Measurements from ENCODE around the gene KYAT1. TPM values are rescaled to one million over a fixed set of nuclear protein-coding genes. Genes with fewer than 3 reads are reported as not detected.

The KYAT1 gene
- total and polyA plus RNA-seq, 2 of the 8 experiments (the other 6 are each of a cell fraction or from before 2014, with no cell fraction given), result 30.4 to 42.2 TPM

DNA sequence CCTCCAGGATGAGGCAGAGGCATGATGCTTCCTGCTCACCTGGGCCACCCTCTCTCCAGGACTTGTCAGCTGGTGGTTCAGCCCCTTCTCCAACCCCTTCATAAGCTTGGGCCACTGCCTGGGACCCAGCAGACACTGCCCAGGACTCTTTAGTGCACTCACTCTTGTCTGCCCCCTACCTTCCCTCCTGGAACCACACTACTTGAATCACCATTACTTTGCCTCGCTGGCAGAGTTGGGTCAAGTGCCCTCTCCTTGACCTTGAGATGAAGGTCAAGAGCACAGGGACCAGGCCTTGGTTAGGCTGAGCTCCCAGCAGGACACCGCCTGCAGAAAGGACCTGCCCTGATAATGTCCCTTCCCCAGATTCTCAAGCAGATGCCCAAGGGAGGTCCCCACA lies 71.9 kb downstream of the KYAT1 start:
- no peak overlapping the region for H3K56ac ChIP-seq (replicated peaks; ENCODE audit: insufficient read length, low read depth, low read length)
- peaks cover 2 to 10% (median 6%) of the 10 kb centered on the region in 4 experiments; a peak in 6 of 8 replicates for H3K36me3 ChIP-seq (ENCODE audit: control insufficient read depth in 2 of 4, insufficient read depth in 4 of 4, low read length in 3 of 4)
- no peak overlapping the region for H2BK15ac ChIP-seq (ENCODE audit: low read length)
- H3K23ac ChIP-seq (ENCODE audit: insufficient read length), result no peak overlapping the region
- no peak overlapping the region for H3K27ac ChIP-seq (ENCODE audit: low read depth, low read length)
- H3K4me2 ChIP-seq (ENCODE audit: insufficient read depth in 1 of 2, low read depth in 2 of 2, low read length in 2 of 2), result no peak overlapping the region
- H4K8ac ChIP-seq (ENCODE audit: extremely low read depth, insufficient read depth, low read length), result no peak overlapping the region
- H3K4ac ChIP-seq (replicated peaks; ENCODE audit: insufficient read length, low read depth, low read length), result no peak overlapping the region
- H3K9ac ChIP-seq (replicated peaks in 1 of 4; ENCODE audit: extremely low read depth in 1 of 4, low read depth in 3 of 4, low read length in 3 of 4), result no peak overlapping the region
- H2BK12ac ChIP-seq (ENCODE audit: low read depth, low read length), result no peak overlapping the region
- no peaks in the 10 kb centered on the region for H3K23me2 ChIP-seq (ENCODE audit: low read depth, low read length)
- H3K4me1 ChIP-seq (replicated peaks in 1 of 4; ENCODE audit: control insufficient read depth in 3 of 4, insufficient read depth in 4 of 4, low read length in 3 of 4), result no peaks in the 10 kb centered on the region
- H4K91ac ChIP-seq (replicated peaks; ENCODE audit: insufficient read length, low read length), result no peak overlapping the region
- no peak overlapping the region for H2AFZ ChIP-seq (ENCODE audit: low read length)
- H2BK120ac ChIP-seq (replicated peaks; ENCODE audit: low read depth, low read length), result no peak overlapping the region
- no peaks in the 10 kb centered on the region for H3K79me1 ChIP-seq (ENCODE audit: low read depth, low read length)
- no peak overlapping the region for H3K18ac ChIP-seq (ENCODE audit: extremely low read depth, low read length)
- H3K4me3 ChIP-seq (ENCODE audit: extremely low read depth in 1 of 4, insufficient read depth in 2 of 4, low read depth in 3 of 4, low read length in 4 of 4), result no peak overlapping the region
- peaks cover 0 to 4% of the 10 kb centered on the region in 2 experiments for H4K20me1 ChIP-seq (replicated peaks in 1 of 2; ENCODE audit: control insufficient read depth in 1 of 2, insufficient read depth in 2 of 2, low read length in 2 of 2)
- no peak overlapping the region for H2AK5ac ChIP-seq (ENCODE audit: low read depth, low read length)
- ChIA-PET CTCF (ENCODE audit: partially characterized antibody) (interaction anchor here (0.6 to 2.5 kb wide), 10 partner anchors 17 to 218 kb away, joined by 3 to 9 read pairs (median 3); partner anchors contain the start of genes PKN3 and SH3GLB2), POLR2A (ENCODE audit: partially characterized antibody) (interaction anchor here (0.5 to 4.6 kb wide), 10 partner anchors 10 to 130 kb away, joined by 3 to 37 read pairs (median 4); partner anchors contain the start of genes ENDOG and SPOUT1)
- no peak overlapping the region for H2BK20ac ChIP-seq (ENCODE audit: low read length)
- no peak overlapping the region for H2BK5ac ChIP-seq (ENCODE audit: low read depth, low read length)
- FAIRE-seq, result no peak
- no peak overlapping the region for H3K14ac ChIP-seq (ENCODE audit: insufficient read length)
- H3K9me3 ChIP-seq (ENCODE audit: insufficient read depth in 2 of 2, low read depth in 1 of 2, low read length in 1 of 2), result no peaks in the 10 kb centered on the region
- 81% methylated on average over 2 of the region's 2 CpGs; no CpG with 5 or more reads in 1 of the 2 experiments for WGBS, 2 experiments (ENCODE audit: extremely low coverage in 1 of 2, insufficient coverage in 1 of 2, insufficient read length in 1 of 2, insufficient replicate concordance in 2 of 2, low coverage in 1 of 2, low lambda C conversion rate in 2 of 2, missing lambda C conversion rate in 1 of 2)
- H3K79me2 ChIP-seq (ENCODE audit: control insufficient read depth in 1 of 2, insufficient read depth in 2 of 2, low read length in 2 of 2), result no peaks in the 10 kb centered on the region
- H4K5ac ChIP-seq (ENCODE audit: insufficient read length, low read depth, low read length), result no peak overlapping the region
- DNase-seq (ENCODE audit: low read depth in 1 of 2, low spot score in 2 of 2), result no peak
- H3K27me3 ChIP-seq (replicated peaks in 1 of 4; ENCODE audit: control insufficient read depth in 3 of 4, extremely low read depth in 1 of 4, insufficient read depth in 3 of 4, low read length in 3 of 4), result no peaks in the 10 kb centered on the region
- TF ChIP-seq, protein P1, sequence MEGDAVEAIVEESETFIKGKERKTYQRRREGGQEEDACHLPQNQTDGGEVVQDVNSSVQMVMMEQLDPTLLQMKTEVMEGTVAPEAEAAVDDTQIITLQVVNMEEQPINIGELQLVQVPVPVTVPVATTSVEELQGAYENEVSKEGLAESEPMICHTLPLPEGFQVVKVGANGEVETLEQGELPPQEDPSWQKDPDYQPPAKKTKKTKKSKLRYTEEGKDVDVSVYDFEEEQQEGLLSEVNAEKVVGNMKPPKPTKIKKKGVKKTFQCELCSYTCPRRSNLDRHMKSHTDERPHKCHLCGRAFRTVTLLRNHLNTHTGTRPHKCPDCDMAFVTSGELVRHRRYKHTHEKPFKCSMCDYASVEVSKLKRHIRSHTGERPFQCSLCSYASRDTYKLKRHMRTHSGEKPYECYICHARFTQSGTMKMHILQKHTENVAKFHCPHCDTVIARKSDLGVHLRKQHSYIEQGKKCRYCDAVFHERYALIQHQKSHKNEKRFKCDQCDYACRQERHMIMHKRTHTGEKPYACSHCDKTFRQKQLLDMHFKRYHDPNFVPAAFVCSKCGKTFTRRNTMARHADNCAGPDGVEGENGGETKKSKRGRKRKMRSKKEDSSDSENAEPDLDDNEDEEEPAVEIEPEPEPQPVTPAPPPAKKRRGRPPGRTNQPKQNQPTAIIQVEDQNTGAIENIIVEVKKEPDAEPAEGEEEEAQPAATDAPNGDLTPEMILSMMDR (IDR thresholded peaks at IDR 0.05; ENCODE audit: control extremely low read depth in 1 of 3, insufficient read depth in 1 of 3, low read depth in 1 of 3, low read length in 3 of 3), result peak in 1 of 3 experiments; percentile 46; a peak in 2 of 4 replicates
- no peak for TF ChIP-seq CHD1 (IDR thresholded peaks at IDR 0.05; ENCODE audit: low read depth, low read length)
- TF ChIP-seq RAD21 (IDR thresholded peaks at IDR 0.05 in 1 of 2, conservative IDR thresholded peaks at IDR 0.05 in 1 of 2; ENCODE audit: low read depth in 2 of 2, low read length in 2 of 2), result peak in 1 of 2 experiments; percentile 26; a peak in 1 of 4 replicates

All from H1 (cell line).